GM12878 (cell line): ENCODE results near the gene XCR1. TPM values are rescaled to one million over a fixed set of nuclear protein-coding genes. Genes with fewer than 3 reads are reported as not detected.

Experiments
- ATAC-seq: fragments of 200-7000 bp; cut with Tn5 transposase; 3 replicates; pipeline ENCODE4 v1.9.1; 2020; ENCODE audit warnings: mild to moderate bottlenecking, moderate library complexity
- BruUV-seq: library from RNA; stranded (reverse); fragments of 400-500 nt; replicated peaks from 2 replicates; lab custom pipeline; 2021; lab: Mats Ljungman, UMichigan
- CTCF ChIA-PET: fragments of 300-600 bp; sonication (Branson Sonifier 250); formaldehyde crosslinking; extraction: SDS; loops from one replicate; lab custom pipeline; 2021; ENCODE audit warnings: inconsistent platforms; lab: Yijun Ruan, JAX
- POLR2A ChIA-PET: fragments of 350-600 bp; formaldehyde crosslinking; extraction: SDS; loops from one replicate; lab custom pipeline; 2021; ENCODE audit warnings: inconsistent platforms; lab: Charles Lee
- RAD21 ChIA-PET: fragments of 300-600 bp; sonication (Branson Sonifier 250); formaldehyde crosslinking; loops from one replicate; lab custom pipeline; 2023; ENCODE audit warnings: antibody characterized with exemption; ENCODE audit not compliant: unreplicated experiment; lab: Charles Lee
- SMC1A ChIA-PET: fragments of 300-600 bp; sonication (Branson Sonifier 250); formaldehyde crosslinking; loops from one replicate; lab custom pipeline; 2023; ENCODE audit not compliant: unreplicated experiment, uncharacterized antibody; lab: Charles Lee
- DNase-seq: peaks from one replicate; pipeline ENCODE4 v3.0.0-alpha.2; 2011; ENCODE audit warnings: low read depth, low spot score
- FAIRE-seq: peaks from 3 replicates; lab custom pipeline; 2011; peaks lifted over from hg19 to GRCh38; lab: Jason Lieb, UNC
- H2AFZ ChIP-seq: 2 replicates; pipeline ENCODE4 v1.6.0; 2011; ENCODE audit warnings: low read depth, low read length, control low read depth; ENCODE audit not compliant: control insufficient read depth
- H3K27ac ChIP-seq: 2 replicates; pipeline ENCODE4 v1.5.1; 2011; ENCODE audit warnings: control low read depth; ENCODE audit not compliant: control insufficient read depth, insufficient read depth
- H3K27me3 ChIP-seq, 2 experiments: replicated peaks in 1 of 2; 2 replicates each; pipeline versions ENCODE4 v1.6.0 to v1.6.1; 2011; ENCODE audit warnings: low read length in 1 of 2; ENCODE audit not compliant: control insufficient read depth in 2 of 2, insufficient read depth in 2 of 2
- H3K36me3 ChIP-seq, 2 experiments: 2 replicates each; pipeline ENCODE4 v1.5.1; 2011; ENCODE audit warnings: low read length in 1 of 2; ENCODE audit not compliant: control insufficient read depth in 2 of 2, insufficient read depth in 2 of 2
- H3K4me1 ChIP-seq: 2 replicates; pipeline ENCODE4 v1.6.1; 2011; ENCODE audit warnings: mild to moderate bottlenecking, low read length, moderate library complexity, mixed read lengths; ENCODE audit not compliant: control insufficient read depth, insufficient read depth
- H3K4me2 ChIP-seq: 2 replicates; pipeline ENCODE4 v1.6.0; 2011; ENCODE audit warnings: control low read depth; ENCODE audit not compliant: control insufficient read depth, insufficient read depth
- H3K4me3 ChIP-seq: fragments of 200-600 bp; sonication (generic); 2 replicates; pipeline ENCODE4 v1.5.1; 2016
- H3K79me2 ChIP-seq: 2 replicates; pipeline ENCODE4 v1.6.0; 2011; ENCODE audit warnings: low read length; ENCODE audit not compliant: control insufficient read depth, insufficient read depth
- H3K9ac ChIP-seq: 2 replicates; pipeline ENCODE4 v1.8.0; 2011; ENCODE audit warnings: low read length, control low read depth, mixed read lengths; ENCODE audit not compliant: control insufficient read depth, insufficient read depth
- H3K9me3 ChIP-seq: replicated peaks from 3 replicates; pipeline ENCODE4 v1.5.1; 2011; ENCODE audit warnings: mild to moderate bottlenecking, low read length; ENCODE audit not compliant: control insufficient read depth, insufficient read depth
- H4K20me1 ChIP-seq: 2 replicates; pipeline ENCODE4 v1.6.0; 2011; ENCODE audit not compliant: control insufficient read depth, insufficient read depth
- ATF7 ChIP-seq: fragments of 450-650 bp; IDR thresholded peaks from 2 replicates; pipeline ENCODE4 v1.6.1; 2016; ENCODE audit warnings: low read depth, mild to moderate bottlenecking
- BCL11A ChIP-seq: IDR thresholded peaks from 2 replicates; pipeline ENCODE4 v1.6.1; 2011; ENCODE audit warnings: low read depth, low read length
- CHD1 ChIP-seq: IDR thresholded peaks from 2 replicates; pipeline ENCODE4 v1.6.1; 2012; ENCODE audit warnings: low read depth, low read length, improper control_type of control experiment
- EED ChIP-seq: sonication (generic); IDR thresholded peaks from 2 replicates; pipeline ENCODE4 v1.6.1; 2016; ENCODE audit warnings: antibody characterized with exemption, low read depth
- ESRRA ChIP-seq: IDR thresholded peaks from 2 replicates; pipeline ENCODE4 v1.6.1; 2012; ENCODE audit warnings: mild to moderate bottlenecking, low read length, improper control_type of control experiment
- HCFC1 ChIP-seq: fragments of 150-350 bp; IDR thresholded peaks from 2 replicates; pipeline ENCODE4 v1.6.1; 2014; ENCODE audit warnings: low read length
- MEF2A ChIP-seq: IDR thresholded peaks from 2 replicates; pipeline ENCODE4 v1.6.1; 2011; ENCODE audit warnings: low read depth, mild to moderate bottlenecking, low read length, moderate library complexity; ENCODE audit not compliant: insufficient read depth
- NFXL1 ChIP-seq: fragments of 450-650 bp; IDR thresholded peaks from 2 replicates; pipeline ENCODE4 v1.6.1; 2017; ENCODE audit warnings: antibody characterized with exemption, mild to moderate bottlenecking, borderline replicate concordance
- NFYA ChIP-seq: IDR thresholded peaks from 2 replicates; pipeline ENCODE4 v1.6.1; 2011; ENCODE audit warnings: low read depth, mild to moderate bottlenecking, low read length, improper control_type of control experiment, borderline replicate concordance
- NR2C2 ChIP-seq: IDR thresholded peaks from 2 replicates; pipeline ENCODE4 v1.6.1; 2011; ENCODE audit warnings: borderline replicate concordance, low read depth; ENCODE audit not compliant: control insufficient read depth, insufficient read length
- RELA ChIP-seq: fragments of 450-650 bp; IDR thresholded peaks from 2 replicates; pipeline ENCODE4 v1.8.0; 2014; ENCODE audit warnings: borderline replicate concordance; ENCODE audit not compliant: partially characterized antibody
- STAT3 ChIP-seq: IDR thresholded peaks from 2 replicates; pipeline ENCODE4 v1.6.1; 2011; ENCODE audit warnings: low read depth, low read length, improper control_type of control experiment
- YBX1 ChIP-seq: fragments of 450-650 bp; IDR thresholded peaks from 2 replicates; pipeline ENCODE4 v1.6.1; 2016; ENCODE audit warnings: antibody characterized with exemption
- WGBS: methylation state at CpG from one replicate; pipeline ENCODE4 v1.1.6; 2016; ENCODE audit warnings: low lambda C conversion rate; ENCODE audit not compliant: insufficient replicate concordance, insufficient coverage; ENCODE audit errors: missing lambda C conversion rate; 5-methylcytosine and 5-hydroxymethylcytosine counted together
- in situ Hi-C: fragments of 300-500 bp; cut with MboI; formaldehyde crosslinking; loops from 9 replicates; pipeline ENCODE4 v1.14.3; 2018; ENCODE audit warnings: mixed read lengths
- intact Hi-C: fragments of 100-400 bp; cut with micrococcal nuclease; formaldehyde crosslinking; loops from one replicate; pipeline ENCODE4 v1.14.2; 2022; ENCODE audit not compliant: unreplicated experiment
- polyA plus RNA-seq, 11 experiments: library from polyadenylated mRNA; depleted of rRNA in 4 of 11; unstranded in 6 of 11; stranded (reverse) in 5 of 11; fragments of >200 nt; fragmentation: Nextera tagmentation in 4 of 11; fragmentation: Illumina TruSeq in 1 of 11; extraction: Ambion mirVana in 4 of 11; extraction: Trizol in 1 of 11; gene quantifications; 1 replicate in 1 of 11; 2 replicates in 10 of 11; pipeline versions ENCODE4 v1.2.1 to v1.2.3, GENCODE V29; 2011 to 2016; ENCODE audit warnings: inconsistent platforms in 2 of 11, missing spikeins in 2 of 11, low read depth in 1 of 11
- total RNA-seq, 4 experiments: library from RNA; depleted of rRNA in 3 of 4; stranded (reverse); fragments of >200 nt in 3 of 4; fragmentation: Illumina TruSeq in 1 of 4; extraction: Trizol in 1 of 4; gene quantifications; 2 replicates each; pipeline versions ENCODE4 v1.2.1 to v1.2.3, GENCODE V29; 2013 to 2021

Gene XCR1
- total and polyA plus RNA-seq, 10 of the 15 experiments (the other 5 are each of a cell fraction or from before 2014, with no cell fraction given), result 0.02 to 0.29 (median 0.13) TPM; not detected in 2

GRCh38 chr3:45991341-45991740 is 35.9 kb downstream of the XCR1 start:
- FAIRE-seq, result no peak
- SMC1A ChIA-PET, result interaction anchor here (0.9 to 1.8 kb wide), 2 partner anchors 10 to 18 kb away, joined by 5 read pairs; no protein-coding TSS in a partner anchor
- RAD21 ChIA-PET, result interaction anchor here (0.7 kb wide), 1 partner anchor 52 kb away, joined by 3 read pairs; no protein-coding TSS in a partner anchor
- no peaks in the 10 kb centered on the region; the same call in 1 of the 2 replicates for H4K20me1 ChIP-seq
- no peak overlapping the region for H2AFZ ChIP-seq
- TF ChIP-seq YBX1 (no peak), NFYA (no peak), STAT3 (no peak), NR2C2 (no peak), BCL11A (no peak)
- POLR2A ChIA-PET, result no interaction called here
- in situ Hi-C loops (no loop called here), intact Hi-C loops (no loop called here)
- peaks cover 30% of the 10 kb centered on the region for H3K4me1 ChIP-seq
- peaks cover 16% of the 10 kb centered on the region for H3K79me2 ChIP-seq
- no peak overlapping the region for H3K4me3 ChIP-seq
- no peaks in the 10 kb centered on the region for H3K36me3 ChIP-seq
- no TSS peak for BruUV-seq
- H3K9me3 ChIP-seq, result no peaks in the 10 kb centered on the region
- WGBS, result 96% methylated on average over 5 of the region's 6 CpGs
- CTCF ChIA-PET, result interaction anchor here (1.1 kb wide), 1 partner anchor 85 kb away, joined by 4 read pairs; no protein-coding TSS in a partner anchor
- H3K27me3 ChIP-seq, result no peaks in the 10 kb centered on the region
- H3K4me2 ChIP-seq, result no peak overlapping the region
- no peak overlapping the region for H3K27ac ChIP-seq
- ATAC-seq, result no peak
- DNase-seq, result no peak
- no peak overlapping the region for H3K9ac ChIP-seq

GRCh38 chr3:45990181-45990580 is 37.1 kb downstream of the XCR1 start:
- TF ChIP-seq ESRRA, result no peak
- TF ChIP-seq NFXL1, result no peak
- no peak for TF ChIP-seq MEF2A
- TF ChIP-seq EED, result no peak
- TF ChIP-seq ATF7, result no peak
- no peak for TF ChIP-seq CHD1
- no peak for TF ChIP-seq RELA
- no peak for TF ChIP-seq HCFC1
- no TSS peak for BruUV-seq
- Histone ChIP-seq H3K4me2 (no peak overlapping the region), H2AFZ (no peak overlapping the region), H3K36me3 (no peaks in the 10 kb centered on the region), H3K79me2 (peaks cover 11% of the 10 kb centered on the region), H3K27me3 (no peaks in the 10 kb centered on the region), H3K9ac (no peak overlapping the region), H3K9me3 (no peaks in the 10 kb centered on the region), H3K4me1 (peaks cover 27% of the 10 kb centered on the region), H4K20me1 (no peaks in the 10 kb centered on the region; the same call in 1 of the 2 replicates), H3K27ac (no peak overlapping the region), H3K4me3 (no peak overlapping the region)
- ChIA-PET CTCF (interaction anchor here (1.3 kb wide), 1 partner anchor 331 kb away, joined by 3 read pairs; no protein-coding TSS in a partner anchor), POLR2A (no interaction called here), RAD21 (no interaction called here), SMC1A (interaction anchor here (1.3 to 1.8 kb wide), 2 partner anchors 17 to 51 kb away, joined by 4 to 5 read pairs; no protein-coding TSS in a partner anchor)
- intact Hi-C loops (no loop called here), in situ Hi-C loops (no loop called here)
- DNase-seq (no peak), ATAC-seq (no peak), FAIRE-seq (no peak)
- 86% methylated on average over 3 of the region's 3 CpGs for WGBS
